Erythroblast (primary cell): Measurements from ENCODE around the gene ULBP1.

Experiments
- GATA1 ChIP-seq: IDR thresholded peaks from 2 replicates; pipeline ENCODE4 v1.6.1; 2011; ENCODE audit warnings: low read depth, mild to moderate bottlenecking, control low read depth, low read length, moderate library complexity
- POLR2A ChIP-seq: IDR thresholded peaks from 2 replicates; pipeline ENCODE4 v1.6.1; 2011; ENCODE audit warnings: mild to moderate bottlenecking, low read length

- no peak for TF ChIP-seq POLR2A
- TF ChIP-seq GATA1, result no peak
Measured at GRCh38 chr6:149962461-149963211, 1.1 kb upstream of the ULBP1 start.
